Measurements from ENCODE around the gene CHAF1A. TPM values are rescaled to one million over a fixed set of nuclear protein-coding genes. Genes with fewer than 3 reads are reported as not detected.

Gene CHAF1A
- total and polyA plus RNA-seq, 2 of the 8 experiments (the other 6 are each of a cell fraction or from before 2014, with no cell fraction given) = 122 to 147 TPM

DNA sequence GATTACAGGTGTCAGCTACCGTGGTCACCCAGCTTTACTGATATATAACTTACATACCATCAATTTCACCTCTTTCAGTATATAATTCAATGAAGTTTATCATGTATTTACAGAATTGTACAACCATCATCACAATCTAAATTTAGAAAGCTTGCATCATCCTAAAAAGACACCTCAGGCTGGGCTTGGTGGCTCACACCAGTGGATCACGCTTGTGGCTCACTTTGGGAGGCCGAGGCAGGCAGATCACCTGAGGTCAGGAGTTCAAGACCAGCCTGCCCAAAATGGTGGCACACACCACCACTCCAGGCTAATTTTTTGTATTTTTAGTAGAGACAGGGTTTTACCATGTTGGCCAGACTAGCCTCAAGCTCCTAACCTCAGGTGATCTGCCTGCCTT lies 65.4 kb downstream of the CHAF1A start:
- H2AFZ ChIP-seq (ENCODE audit: low read length) = no peak overlapping the region
- H3K4ac ChIP-seq (replicated peaks; ENCODE audit: insufficient read length, low read depth, low read length) = no peak overlapping the region
- TF ChIP-seq YY1 (IDR thresholded peaks at IDR 0.05; ENCODE audit: low read depth, low read length) (no peak), SIRT6 (IDR thresholded peaks at IDR 0.05; ENCODE audit: low read length) (no peak), CBX8 (IDR thresholded peaks at IDR 0.05; ENCODE audit: borderline replicate concordance, low read depth, low read length) (no peak), TCF12 (IDR thresholded peaks at IDR 0.05; ENCODE audit: low read depth, low read length) (no peak), KDM1A (IDR thresholded peaks at IDR 0.05; ENCODE audit: borderline replicate concordance, low read length) (no peak), CREB1 (IDR thresholded peaks at IDR 0.05) (no peak), SIN3A (conservative IDR thresholded peaks at IDR 0.05 in 1 of 2, IDR thresholded peaks at IDR 0.05 in 1 of 2; ENCODE audit: low read depth in 1 of 2, low read length in 2 of 2) (no peak), BCL11A (IDR thresholded peaks at IDR 0.05; ENCODE audit: low read depth in 2 of 2, low read length in 2 of 2) (no peak), NANOG (IDR thresholded peaks at IDR 0.05; ENCODE audit: insufficient read depth, low read depth, low read length, poor library complexity, severe bottlenecking) (no peak), TAF1 (IDR thresholded peaks at IDR 0.05; ENCODE audit: low read depth, low read length) (no peak)
- TF ChIP-seq, protein P1, sequence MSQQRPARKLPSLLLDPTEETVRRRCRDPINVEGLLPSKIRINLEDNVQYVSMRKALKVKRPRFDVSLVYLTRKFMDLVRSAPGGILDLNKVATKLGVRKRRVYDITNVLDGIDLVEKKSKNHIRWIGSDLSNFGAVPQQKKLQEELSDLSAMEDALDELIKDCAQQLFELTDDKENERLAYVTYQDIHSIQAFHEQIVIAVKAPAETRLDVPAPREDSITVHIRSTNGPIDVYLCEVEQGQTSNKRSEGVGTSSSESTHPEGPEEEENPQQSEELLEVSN (IDR thresholded peaks at IDR 0.05) = no peak
- TF ChIP-seq, protein P2, sequence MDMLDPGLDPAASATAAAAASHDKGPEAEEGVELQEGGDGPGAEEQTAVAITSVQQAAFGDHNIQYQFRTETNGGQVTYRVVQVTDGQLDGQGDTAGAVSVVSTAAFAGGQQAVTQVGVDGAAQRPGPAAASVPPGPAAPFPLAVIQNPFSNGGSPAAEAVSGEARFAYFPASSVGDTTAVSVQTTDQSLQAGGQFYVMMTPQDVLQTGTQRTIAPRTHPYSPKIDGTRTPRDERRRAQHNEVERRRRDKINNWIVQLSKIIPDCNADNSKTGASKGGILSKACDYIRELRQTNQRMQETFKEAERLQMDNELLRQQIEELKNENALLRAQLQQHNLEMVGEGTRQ (IDR thresholded peaks at IDR 0.05; ENCODE audit: low read length) = no peak
- no peak overlapping the region for H2BK15ac ChIP-seq (ENCODE audit: low read length)
- no peak overlapping the region for H4K91ac ChIP-seq (replicated peaks; ENCODE audit: insufficient read length, low read length)
- no peak overlapping the region for H2BK12ac ChIP-seq (ENCODE audit: low read depth, low read length)
- no peak overlapping the region for H4K5ac ChIP-seq (ENCODE audit: insufficient read length, low read depth, low read length)
- H3K23me2 ChIP-seq (ENCODE audit: low read depth, low read length) = peaks cover 8% of the 10 kb centered on the region; the same call in 1 of the 2 replicates
- 90% methylated on average over 3 of the region's 3 CpGs; no CpG with 5 or more reads in 1 of the 2 experiments for WGBS, 2 experiments (ENCODE audit: extremely low coverage in 1 of 2, insufficient coverage in 1 of 2, insufficient read length in 1 of 2, insufficient replicate concordance in 2 of 2, low coverage in 1 of 2, low lambda C conversion rate in 2 of 2, missing lambda C conversion rate in 1 of 2)
- no peak overlapping the region for H3K18ac ChIP-seq (ENCODE audit: extremely low read depth, low read length)
- no peak overlapping the region for H3K14ac ChIP-seq (ENCODE audit: insufficient read length)
- H4K20me1 ChIP-seq (replicated peaks in 1 of 2; ENCODE audit: control insufficient read depth in 1 of 2, insufficient read depth in 2 of 2, low read length in 2 of 2) = no peaks in the 10 kb centered on the region
- ChIA-PET POLR2A (ENCODE audit: partially characterized antibody) (interaction anchor here (0.8 to 1.3 kb wide), 4 partner anchors 9 to 19 kb away, joined by 3 to 4 read pairs (median 4); no protein-coding TSS in a partner anchor), CTCF (ENCODE audit: partially characterized antibody) (no interaction called here)
- H3K9me3 ChIP-seq (ENCODE audit: insufficient read depth in 2 of 2, low read depth in 1 of 2, low read length in 1 of 2) = no peaks in the 10 kb centered on the region
- FAIRE-seq (no peak), DNase-seq (ENCODE audit: low read depth in 1 of 2, low spot score in 2 of 2) (no peak)
- no peak overlapping the region for H3K56ac ChIP-seq (replicated peaks; ENCODE audit: insufficient read length, low read depth, low read length)
- no peak overlapping the region for H2AK5ac ChIP-seq (ENCODE audit: low read depth, low read length)
- H3K27ac ChIP-seq (ENCODE audit: low read depth, low read length) = no peak overlapping the region
- no peak overlapping the region for H2BK20ac ChIP-seq (ENCODE audit: low read length)
- no peaks in the 10 kb centered on the region for H3K79me1 ChIP-seq (ENCODE audit: low read depth, low read length)
- H2BK120ac ChIP-seq (replicated peaks; ENCODE audit: low read depth, low read length) = no peak overlapping the region
- no peak overlapping the region for H4K8ac ChIP-seq (ENCODE audit: extremely low read depth, insufficient read depth, low read length)
- peaks cover 3 to 4% of the 10 kb centered on the region in 2 experiments; a peak in 3 of 4 replicates for H3K79me2 ChIP-seq (ENCODE audit: control insufficient read depth in 1 of 2, insufficient read depth in 2 of 2, low read length in 2 of 2)
- no peak overlapping the region for H3K23ac ChIP-seq (ENCODE audit: insufficient read length)
- no peak overlapping the region for H3K4me3 ChIP-seq (ENCODE audit: extremely low read depth in 1 of 4, insufficient read depth in 2 of 4, low read depth in 3 of 4, low read length in 4 of 4)
- no peaks in the 10 kb centered on the region for H3K27me3 ChIP-seq (replicated peaks in 1 of 4; ENCODE audit: control insufficient read depth in 3 of 4, extremely low read depth in 1 of 4, insufficient read depth in 3 of 4, low read length in 3 of 4)
- no peak overlapping the region for H3K9ac ChIP-seq (replicated peaks in 1 of 4; ENCODE audit: extremely low read depth in 1 of 4, low read depth in 3 of 4, low read length in 3 of 4)
- H3K4me2 ChIP-seq (ENCODE audit: insufficient read depth in 1 of 2, low read depth in 2 of 2, low read length in 2 of 2) = no peak overlapping the region
- H2BK5ac ChIP-seq (ENCODE audit: low read depth, low read length) = no peak overlapping the region
- H3K4me1 ChIP-seq (replicated peaks in 1 of 4; ENCODE audit: control insufficient read depth in 3 of 4, insufficient read depth in 4 of 4, low read length in 3 of 4) = peaks cover 0 to 3% (median 1%) of the 10 kb centered on the region in 4 experiments; a peak in 4 of 7 replicates
- no peaks in the 10 kb centered on the region for H3K36me3 ChIP-seq (ENCODE audit: control insufficient read depth in 2 of 4, insufficient read depth in 4 of 4, low read length in 3 of 4)
